Measurements from ENCODE around the gene SMS. TPM values are rescaled to one million over a fixed set of nuclear protein-coding genes. Genes with fewer than 3 reads are reported as not detected.

The SMS gene
- total RNA-seq, 1 donor from 2014 or later = 172 TPM

DNA sequence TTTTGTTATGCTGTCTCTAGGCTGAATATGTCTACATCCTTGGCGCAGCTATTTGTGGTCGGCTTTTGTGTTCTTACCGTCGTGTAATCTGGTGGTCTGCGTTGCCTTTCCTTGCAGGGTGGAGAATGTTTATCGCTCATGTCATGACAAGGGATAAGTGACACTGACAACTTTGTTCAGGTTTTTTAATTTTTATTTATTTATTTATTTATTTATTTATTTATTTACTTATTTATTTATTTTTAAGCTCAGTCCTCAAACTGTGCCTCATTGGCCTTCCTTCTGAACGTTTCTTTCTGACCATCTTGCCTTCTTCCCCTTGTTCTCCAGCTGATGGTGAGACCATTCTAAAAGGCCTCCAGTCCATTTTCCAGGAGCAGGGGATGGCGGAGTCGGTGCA lies 26.4 kb downstream of the SMS start:
- H3K9me3 Mint-ChIP-seq = no peaks in the 10 kb centered on the region
- H3K27me3 Mint-ChIP-seq (ENCODE audit: low read depth) = no peaks in the 10 kb centered on the region
- no peak overlapping the region for H3K27ac Mint-ChIP-seq
- H3K4me1 Mint-ChIP-seq = peaks cover 32% of the 10 kb centered on the region
- no peak for DNase-seq (ENCODE audit: low spot score in 2 of 2, unreplicated experiment in 2 of 2)
- TF ChIP-seq, protein P1, sequence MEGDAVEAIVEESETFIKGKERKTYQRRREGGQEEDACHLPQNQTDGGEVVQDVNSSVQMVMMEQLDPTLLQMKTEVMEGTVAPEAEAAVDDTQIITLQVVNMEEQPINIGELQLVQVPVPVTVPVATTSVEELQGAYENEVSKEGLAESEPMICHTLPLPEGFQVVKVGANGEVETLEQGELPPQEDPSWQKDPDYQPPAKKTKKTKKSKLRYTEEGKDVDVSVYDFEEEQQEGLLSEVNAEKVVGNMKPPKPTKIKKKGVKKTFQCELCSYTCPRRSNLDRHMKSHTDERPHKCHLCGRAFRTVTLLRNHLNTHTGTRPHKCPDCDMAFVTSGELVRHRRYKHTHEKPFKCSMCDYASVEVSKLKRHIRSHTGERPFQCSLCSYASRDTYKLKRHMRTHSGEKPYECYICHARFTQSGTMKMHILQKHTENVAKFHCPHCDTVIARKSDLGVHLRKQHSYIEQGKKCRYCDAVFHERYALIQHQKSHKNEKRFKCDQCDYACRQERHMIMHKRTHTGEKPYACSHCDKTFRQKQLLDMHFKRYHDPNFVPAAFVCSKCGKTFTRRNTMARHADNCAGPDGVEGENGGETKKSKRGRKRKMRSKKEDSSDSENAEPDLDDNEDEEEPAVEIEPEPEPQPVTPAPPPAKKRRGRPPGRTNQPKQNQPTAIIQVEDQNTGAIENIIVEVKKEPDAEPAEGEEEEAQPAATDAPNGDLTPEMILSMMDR (IDR thresholded peaks at IDR 0.05; ENCODE audit: unreplicated experiment) = no peak
- no peak overlapping the region for H3K4me3 Mint-ChIP-seq
- peaks cover 14% of the 10 kb centered on the region for H3K36me3 Mint-ChIP-seq

DNA sequence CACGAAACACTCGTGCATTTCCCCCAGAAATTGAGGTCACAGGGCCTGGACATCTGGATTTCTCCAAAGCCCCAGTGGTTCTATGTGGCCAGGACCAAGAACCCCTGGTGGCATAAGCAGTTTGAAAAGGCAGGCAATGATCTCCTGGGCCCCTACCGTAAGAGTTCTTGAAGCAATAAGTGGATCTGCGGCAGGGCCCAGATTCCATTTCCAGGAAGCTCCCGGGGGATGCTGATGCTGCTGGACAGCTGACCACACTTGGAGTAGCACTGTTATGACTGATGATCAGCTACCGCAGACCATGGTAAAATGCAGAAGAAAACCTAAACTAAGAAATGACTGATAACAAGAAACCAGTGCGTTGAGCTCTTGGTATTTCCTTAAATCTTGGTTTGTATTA lies 27.8 kb downstream of the SMS start:
- H3K4me3 Mint-ChIP-seq = no peak overlapping the region
- H3K27me3 Mint-ChIP-seq (ENCODE audit: low read depth) = no peaks in the 10 kb centered on the region
- TF ChIP-seq, protein P1 (IDR thresholded peaks at IDR 0.05; ENCODE audit: unreplicated experiment) = no peak
- H3K36me3 Mint-ChIP-seq = peaks cover 24% of the 10 kb centered on the region
- no peak for DNase-seq (ENCODE audit: low spot score in 2 of 2, unreplicated experiment in 2 of 2)
- no peaks in the 10 kb centered on the region for H3K9me3 Mint-ChIP-seq
- no peak overlapping the region for H3K27ac Mint-ChIP-seq
- peaks cover 31% of the 10 kb centered on the region for H3K4me1 Mint-ChIP-seq

DNA sequence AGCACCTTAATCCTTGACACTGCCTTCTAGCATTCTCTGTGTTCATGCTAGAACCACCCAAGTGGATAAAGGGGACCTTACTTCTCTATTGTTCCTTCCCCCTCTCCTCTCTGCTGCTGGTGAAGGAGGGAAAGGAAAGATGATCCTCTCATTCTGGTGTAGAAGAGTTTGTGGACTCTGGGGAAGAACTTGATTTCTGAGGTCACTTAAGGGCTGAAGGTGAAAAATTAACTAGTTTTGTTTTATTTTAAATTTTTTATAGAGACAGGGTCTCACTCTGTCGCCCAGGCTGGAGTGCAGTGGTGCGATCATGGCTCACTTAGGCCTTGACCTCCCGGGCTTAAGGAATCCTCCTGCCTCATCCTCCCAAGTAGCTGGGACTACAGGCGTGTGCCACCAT lies 29.8 kb downstream of the SMS start:
- peaks cover 29% of the 10 kb centered on the region for H3K36me3 Mint-ChIP-seq

DNA sequence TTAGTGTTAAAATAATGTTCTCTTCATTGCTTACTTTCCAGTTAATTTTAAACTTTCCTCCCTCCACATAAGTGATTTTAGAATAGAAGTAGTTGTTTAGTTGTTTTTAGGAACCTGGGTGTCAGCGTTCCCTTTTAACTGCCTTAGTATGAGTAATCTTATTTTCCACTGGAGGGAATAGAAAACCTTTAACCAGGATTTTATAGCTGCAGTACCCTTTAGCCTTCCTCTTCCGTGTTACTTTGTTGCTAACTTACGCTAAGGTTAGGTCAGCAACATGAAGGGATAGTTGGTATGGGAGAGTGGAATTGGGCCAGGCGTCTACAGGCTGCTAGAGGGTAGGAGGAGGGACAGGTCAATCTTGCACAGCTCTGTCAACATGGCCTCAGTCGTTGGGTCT lies 31.5 kb downstream of the SMS start:
- H3K4me3 Mint-ChIP-seq = no peak overlapping the region
- DNase-seq (ENCODE audit: low spot score in 2 of 2, unreplicated experiment in 2 of 2) = no peak

More for the DNA sequence above, 29.8 kb downstream of the SMS start:
- no peaks in the 10 kb centered on the region for H3K9me3 Mint-ChIP-seq
- DNase-seq (ENCODE audit: low spot score in 2 of 2, unreplicated experiment in 2 of 2) = no peak
- no peak overlapping the region for H3K4me3 Mint-ChIP-seq
- no peaks in the 10 kb centered on the region for H3K27me3 Mint-ChIP-seq (ENCODE audit: low read depth)
- TF ChIP-seq, protein P1 (IDR thresholded peaks at IDR 0.05; ENCODE audit: unreplicated experiment) = no peak
- H3K4me1 Mint-ChIP-seq = peaks cover 45% of the 10 kb centered on the region
- no peak overlapping the region for H3K27ac Mint-ChIP-seq

DNA sequence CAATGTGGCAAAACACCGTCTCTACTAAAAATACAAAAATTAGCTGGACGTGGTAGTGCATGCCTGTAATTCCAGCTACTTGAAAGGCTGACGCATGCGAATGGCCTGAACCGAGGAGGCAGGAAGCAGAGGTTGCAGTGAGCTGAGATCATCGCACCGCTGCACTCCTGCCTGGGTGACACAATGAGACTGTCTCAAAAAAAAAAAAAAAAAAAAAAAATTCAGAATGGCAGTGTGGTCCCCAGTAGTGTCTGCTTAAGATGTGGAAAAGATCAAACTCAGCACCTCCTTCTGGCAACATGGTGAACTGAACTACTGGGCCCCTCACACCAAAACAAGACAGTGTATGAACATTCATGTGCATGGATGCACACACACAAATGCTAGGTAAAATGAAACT lies 32.2 kb downstream of the SMS start:
- Mint-ChIP-seq H3K27ac (peak overlapping the region; percentile 91), H3K9me3 (no peaks in the 10 kb centered on the region), H3K27me3 (ENCODE audit: low read depth) (no peaks in the 10 kb centered on the region), H3K4me1 (peaks cover 41% of the 10 kb centered on the region), H3K36me3 (peaks cover 32% of the 10 kb centered on the region), H3K4me3 (no peak overlapping the region)
- TF ChIP-seq, protein P1 (IDR thresholded peaks at IDR 0.05; ENCODE audit: unreplicated experiment) = no peak
- no peak for DNase-seq (ENCODE audit: low spot score in 2 of 2, unreplicated experiment in 2 of 2)

More for the DNA sequence above, 31.5 kb downstream of the SMS start:
- H3K27ac Mint-ChIP-seq = peak overlapping the region; percentile 91
- no peaks in the 10 kb centered on the region for H3K27me3 Mint-ChIP-seq (ENCODE audit: low read depth)
- peaks cover 26% of the 10 kb centered on the region for H3K36me3 Mint-ChIP-seq
- H3K4me1 Mint-ChIP-seq = peaks cover 41% of the 10 kb centered on the region
- TF ChIP-seq, protein P1 (IDR thresholded peaks at IDR 0.05; ENCODE audit: unreplicated experiment) = no peak
- H3K9me3 Mint-ChIP-seq = no peaks in the 10 kb centered on the region

Measured in mesothelial cell of epicardium (in vitro differentiated cells).